ENCODE data around the gene FAM13A. TPM values are rescaled to one million over a fixed set of nuclear protein-coding genes. Genes with fewer than 3 reads are reported as not detected.

Gene FAM13A
- total and polyA plus RNA-seq, 10 of the 15 experiments (the other 5 are each of a cell fraction or from before 2014, with no cell fraction given), result 0.05 to 1.8 (median 0.27) TPM; not detected in 1

DNA sequence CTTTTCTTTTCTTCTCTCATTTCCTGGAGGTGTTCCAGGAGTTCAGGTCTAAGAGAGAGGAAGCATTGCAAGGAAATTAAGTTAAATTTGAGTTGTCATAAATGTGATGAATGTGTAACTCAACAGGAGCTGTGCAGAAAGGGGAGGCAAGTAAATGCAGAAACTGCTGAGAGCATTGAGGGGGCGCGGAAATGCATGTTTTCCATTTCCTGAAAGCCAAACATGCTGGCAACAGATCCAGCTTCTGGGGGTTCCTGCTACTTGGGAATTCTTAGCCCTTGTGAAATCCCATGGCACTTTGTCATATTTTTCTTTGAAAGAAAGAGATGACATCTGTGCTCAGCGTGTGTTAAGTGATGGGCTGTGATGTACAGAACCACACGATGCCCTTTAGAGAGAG is 325.6 kb downstream of the FAM13A start (continued):
- TF ChIP-seq, protein P1, sequence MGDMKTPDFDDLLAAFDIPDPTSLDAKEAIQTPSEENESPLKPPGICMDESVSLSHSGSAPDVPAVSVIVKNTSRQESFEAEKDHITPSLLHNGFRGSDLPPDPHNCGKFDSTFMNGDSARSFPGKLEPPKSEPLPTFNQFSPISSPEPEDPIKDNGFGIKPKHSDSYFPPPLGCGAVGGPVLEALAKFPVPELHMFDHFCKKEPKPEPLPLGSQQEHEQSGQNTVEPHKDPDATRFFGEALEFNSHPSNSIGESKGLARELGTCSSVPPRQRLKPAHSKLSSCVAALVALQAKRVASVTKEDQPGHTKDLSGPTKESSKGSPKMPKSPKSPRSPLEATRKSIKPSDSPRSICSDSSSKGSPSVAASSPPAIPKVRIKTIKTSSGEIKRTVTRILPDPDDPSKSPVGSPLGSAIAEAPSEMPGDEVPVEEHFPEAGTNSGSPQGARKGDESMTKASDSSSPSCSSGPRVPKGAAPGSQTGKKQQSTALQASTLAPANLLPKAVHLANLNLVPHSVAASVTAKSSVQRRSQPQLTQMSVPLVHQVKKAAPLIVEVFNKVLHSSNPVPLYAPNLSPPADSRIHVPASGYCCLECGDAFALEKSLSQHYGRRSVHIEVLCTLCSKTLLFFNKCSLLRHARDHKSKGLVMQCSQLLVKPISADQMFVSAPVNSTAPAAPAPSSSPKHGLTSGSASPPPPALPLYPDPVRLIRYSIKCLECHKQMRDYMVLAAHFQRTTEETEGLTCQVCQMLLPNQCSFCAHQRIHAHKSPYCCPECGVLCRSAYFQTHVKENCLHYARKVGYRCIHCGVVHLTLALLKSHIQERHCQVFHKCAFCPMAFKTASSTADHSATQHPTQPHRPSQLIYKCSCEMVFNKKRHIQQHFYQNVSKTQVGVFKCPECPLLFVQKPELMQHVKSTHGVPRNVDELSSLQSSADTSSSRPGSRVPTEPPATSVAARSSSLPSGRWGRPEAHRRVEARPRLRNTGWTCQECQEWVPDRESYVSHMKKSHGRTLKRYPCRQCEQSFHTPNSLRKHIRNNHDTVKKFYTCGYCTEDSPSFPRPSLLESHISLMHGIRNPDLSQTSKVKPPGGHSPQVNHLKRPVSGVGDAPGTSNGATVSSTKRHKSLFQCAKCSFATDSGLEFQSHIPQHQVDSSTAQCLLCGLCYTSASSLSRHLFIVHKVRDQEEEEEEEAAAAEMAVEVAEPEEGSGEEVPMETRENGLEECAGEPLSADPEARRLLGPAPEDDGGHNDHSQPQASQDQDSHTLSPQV (IDR thresholded peaks at IDR 0.05), result no peak
- TF ChIP-seq SMAD5 (IDR thresholded peaks at IDR 0.05; ENCODE audit: low read depth) (no peak), STAT1 (conservative IDR thresholded peaks at IDR 0.05) (no peak)

DNA sequence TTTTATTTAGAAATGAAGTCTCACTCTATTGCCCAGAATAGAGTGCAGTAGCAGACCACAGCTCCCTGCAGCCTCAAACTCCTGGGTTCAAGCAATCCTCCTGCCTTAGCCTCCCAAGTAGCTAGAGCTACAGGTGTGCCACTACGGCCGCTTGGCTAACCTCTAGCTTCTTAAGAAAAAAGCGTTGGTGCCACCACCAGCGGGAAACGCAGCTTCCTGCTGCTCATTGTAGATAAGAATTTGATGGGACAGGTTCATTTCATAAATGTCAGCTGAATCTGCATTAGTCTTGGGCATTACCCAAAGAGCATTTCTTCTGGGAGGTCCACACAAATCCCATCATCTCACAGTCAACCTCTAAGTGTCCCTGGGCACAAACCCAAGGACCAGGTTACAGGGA is 326.2 kb downstream of the FAM13A start:
- no peaks in the 10 kb centered on the region for H3K36me3 ChIP-seq (ENCODE audit: control insufficient read depth in 2 of 2, insufficient read depth in 2 of 2, low read length in 1 of 2)
- SMC1A ChIA-PET (ENCODE audit: uncharacterized antibody, unreplicated experiment), result interaction anchor here (1.2 kb wide), 1 partner anchor 88 kb away, joined by 3 read pairs; no protein-coding TSS in a partner anchor
- intact Hi-C loops (cut with micrococcal nuclease; ENCODE audit: unreplicated experiment) (no loop called here), in situ Hi-C loops (cut with MboI) (no loop called here)
- DNase-seq (ENCODE audit: low read depth, low spot score) (no peak), FAIRE-seq (no peak), ATAC-seq (no peak)
- no peak overlapping the region for H3K27ac ChIP-seq (ENCODE audit: control insufficient read depth, insufficient read depth)
- BruUV-seq (replicated peaks), result no TSS peak
- H3K79me2 ChIP-seq (ENCODE audit: control insufficient read depth, insufficient read depth, low read length), result no peaks in the 10 kb centered on the region
- H3K27me3 ChIP-seq (replicated peaks in 1 of 2; ENCODE audit: control insufficient read depth in 2 of 2, insufficient read depth in 2 of 2, low read length in 1 of 2), result no peaks in the 10 kb centered on the region
- WGBS (ENCODE audit: insufficient coverage, insufficient replicate concordance, low lambda C conversion rate, missing lambda C conversion rate), result 93% methylated on average over 5 of the region's 5 CpGs
- H4K20me1 ChIP-seq (ENCODE audit: control insufficient read depth, insufficient read depth), result no peaks in the 10 kb centered on the region
- H3K4me1 ChIP-seq (ENCODE audit: control insufficient read depth, insufficient read depth, low read length), result no peaks in the 10 kb centered on the region
- no peak overlapping the region for H3K4me3 ChIP-seq
- H3K9me3 ChIP-seq (replicated peaks; ENCODE audit: control insufficient read depth, insufficient read depth, low read length), result no peaks in the 10 kb centered on the region
- H3K4me2 ChIP-seq (ENCODE audit: control insufficient read depth, insufficient read depth), result no peak overlapping the region
- no peak overlapping the region for H2AFZ ChIP-seq (ENCODE audit: control insufficient read depth, low read depth, low read length)
- CTCF ChIA-PET, result interaction anchor here (1.9 kb wide), 1 partner anchor 191 kb away, joined by 7 read pairs; no protein-coding TSS in a partner anchor
- H3K9ac ChIP-seq (ENCODE audit: control insufficient read depth, insufficient read depth, low read length), result no peak overlapping the region
- POLR2A ChIA-PET, result no interaction called here
- RAD21 ChIA-PET (ENCODE audit: unreplicated experiment), result no interaction called here
- TF ChIP-seq, protein P2, sequence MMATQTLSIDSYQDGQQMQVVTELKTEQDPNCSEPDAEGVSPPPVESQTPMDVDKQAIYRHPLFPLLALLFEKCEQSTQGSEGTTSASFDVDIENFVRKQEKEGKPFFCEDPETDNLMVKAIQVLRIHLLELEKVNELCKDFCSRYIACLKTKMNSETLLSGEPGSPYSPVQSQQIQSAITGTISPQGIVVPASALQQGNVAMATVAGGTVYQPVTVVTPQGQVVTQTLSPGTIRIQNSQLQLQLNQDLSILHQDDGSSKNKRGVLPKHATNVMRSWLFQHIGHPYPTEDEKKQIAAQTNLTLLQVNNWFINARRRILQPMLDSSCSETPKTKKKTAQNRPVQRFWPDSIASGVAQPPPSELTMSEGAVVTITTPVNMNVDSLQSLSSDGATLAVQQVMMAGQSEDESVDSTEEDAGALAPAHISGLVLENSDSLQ (IDR thresholded peaks at IDR 0.05), result no peak
- TF ChIP-seq, protein P3, sequence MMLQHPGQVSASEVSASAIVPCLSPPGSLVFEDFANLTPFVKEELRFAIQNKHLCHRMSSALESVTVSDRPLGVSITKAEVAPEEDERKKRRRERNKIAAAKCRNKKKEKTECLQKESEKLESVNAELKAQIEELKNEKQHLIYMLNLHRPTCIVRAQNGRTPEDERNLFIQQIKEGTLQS (IDR thresholded peaks at IDR 0.05; ENCODE audit: borderline replicate concordance, extremely low read depth, low read depth, low read length), result no peak
- TF ChIP-seq DPF2 (IDR thresholded peaks at IDR 0.05) (no peak), ATF7 (IDR thresholded peaks at IDR 0.05; ENCODE audit: low read depth) (no peak), EZH2 (IDR thresholded peaks at IDR 0.05; ENCODE audit: borderline replicate concordance, control insufficient read depth, low read depth, low read length) (no peak), SPI1 (IDR thresholded peaks at IDR 0.05; ENCODE audit: borderline replicate concordance, insufficient read depth, low read depth, low read length) (no peak), ZNF384 (IDR thresholded peaks at IDR 0.05; ENCODE audit: borderline replicate concordance, low read depth, low read length) (no peak), ASH2L (IDR thresholded peaks at IDR 0.05; ENCODE audit: borderline replicate concordance, low read depth) (no peak), WRNIP1 (IDR thresholded peaks at IDR 0.05; ENCODE audit: borderline replicate concordance, low read depth, low read length) (no peak), RAD51 (IDR thresholded peaks at IDR 0.05) (no peak)
- TF ChIP-seq, protein P4, sequence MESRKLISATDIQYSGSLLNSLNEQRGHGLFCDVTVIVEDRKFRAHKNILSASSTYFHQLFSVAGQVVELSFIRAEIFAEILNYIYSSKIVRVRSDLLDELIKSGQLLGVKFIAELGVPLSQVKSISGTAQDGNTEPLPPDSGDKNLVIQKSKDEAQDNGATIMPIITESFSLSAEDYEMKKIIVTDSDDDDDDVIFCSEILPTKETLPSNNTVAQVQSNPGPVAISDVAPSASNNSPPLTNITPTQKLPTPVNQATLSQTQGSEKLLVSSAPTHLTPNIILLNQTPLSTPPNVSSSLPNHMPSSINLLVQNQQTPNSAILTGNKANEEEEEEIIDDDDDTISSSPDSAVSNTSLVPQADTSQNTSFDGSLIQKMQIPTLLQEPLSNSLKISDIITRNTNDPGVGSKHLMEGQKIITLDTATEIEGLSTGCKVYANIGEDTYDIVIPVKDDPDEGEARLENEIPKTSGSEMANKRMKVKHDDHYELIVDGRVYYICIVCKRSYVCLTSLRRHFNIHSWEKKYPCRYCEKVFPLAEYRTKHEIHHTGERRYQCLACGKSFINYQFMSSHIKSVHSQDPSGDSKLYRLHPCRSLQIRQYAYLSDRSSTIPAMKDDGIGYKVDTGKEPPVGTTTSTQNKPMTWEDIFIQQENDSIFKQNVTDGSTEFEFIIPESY (IDR thresholded peaks at IDR 0.05), result no peak
- TF ChIP-seq, protein P5, sequence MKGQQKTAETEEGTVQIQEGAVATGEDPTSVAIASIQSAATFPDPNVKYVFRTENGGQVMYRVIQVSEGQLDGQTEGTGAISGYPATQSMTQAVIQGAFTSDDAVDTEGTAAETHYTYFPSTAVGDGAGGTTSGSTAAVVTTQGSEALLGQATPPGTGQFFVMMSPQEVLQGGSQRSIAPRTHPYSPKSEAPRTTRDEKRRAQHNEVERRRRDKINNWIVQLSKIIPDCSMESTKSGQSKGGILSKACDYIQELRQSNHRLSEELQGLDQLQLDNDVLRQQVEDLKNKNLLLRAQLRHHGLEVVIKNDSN (IDR thresholded peaks at IDR 0.05; ENCODE audit: borderline replicate concordance, extremely low read length, insufficient read depth, low read depth, low read length), result no peak

All from GM12878 (cell line).